ENCODE measurements around the gene DKK1. TPM values are rescaled to one million over a fixed set of nuclear protein-coding genes. Genes with fewer than 3 reads are reported as not detected.

The DKK1 gene
- total RNA-seq, 1 donor from 2014 or later = 6.8 TPM

GRCh38 chr10:52316001-52316400, 1.9 kb downstream of the DKK1 start:
- H3K4me3 Mint-ChIP-seq (ENCODE audit: unreplicated experiment) = no peak overlapping the region
- no peak overlapping the region for H3K27ac Mint-ChIP-seq (ENCODE audit: unreplicated experiment)
- peaks cover 6% of the 10 kb centered on the region for H3K27me3 Mint-ChIP-seq (ENCODE audit: unreplicated experiment)
- H3K4me1 Mint-ChIP-seq (ENCODE audit: unreplicated experiment) = peaks cover 30% of the 10 kb centered on the region
- no peaks in the 10 kb centered on the region for H3K9me3 Mint-ChIP-seq (ENCODE audit: unreplicated experiment)
- no peaks in the 10 kb centered on the region for H3K36me3 Mint-ChIP-seq (ENCODE audit: low read depth, unreplicated experiment)
- TF ChIP-seq CTCF (IDR thresholded peaks at IDR 0.05; ENCODE audit: unreplicated experiment) = no peak
- DNase-seq (ENCODE audit: low spot score) = no peak

GRCh38 chr10:52316500-52316899, 2.4 kb downstream of the DKK1 start:
- H3K27me3 Mint-ChIP-seq (ENCODE audit: unreplicated experiment) = peaks cover 6% of the 10 kb centered on the region

DNA sequence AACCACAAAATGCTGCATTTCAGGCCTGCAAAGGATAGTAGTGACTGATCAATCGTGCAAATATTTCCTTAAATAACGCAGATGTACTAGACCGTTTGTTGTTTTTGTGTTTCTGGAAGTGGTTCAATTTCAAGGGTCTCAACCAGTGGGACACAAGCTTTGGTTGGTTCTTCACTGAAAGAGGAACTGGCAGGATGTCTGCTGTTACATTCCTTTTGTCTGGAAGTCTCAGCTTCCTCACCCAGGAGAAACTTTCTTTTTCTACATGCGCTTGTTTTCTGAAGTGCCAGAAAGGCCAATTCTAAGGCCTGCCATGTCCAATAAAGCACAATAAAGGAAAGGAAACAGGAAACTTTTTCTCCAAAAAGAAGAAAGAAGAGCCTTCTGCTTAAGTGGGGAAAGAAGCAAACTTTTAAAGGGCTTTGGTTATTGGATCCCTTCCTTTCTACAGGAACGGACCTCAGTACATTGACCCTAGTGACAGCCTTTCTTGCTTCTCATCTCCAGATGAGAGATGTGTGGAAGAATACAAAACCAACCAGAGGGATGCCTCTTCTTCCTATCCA, 4.1 kb downstream of the DKK1 start:
- Mint-ChIP-seq H3K4me1 (ENCODE audit: unreplicated experiment) (peaks cover 25% of the 10 kb centered on the region), H3K27ac (ENCODE audit: unreplicated experiment) (peak overlapping the region; percentile 51), H3K27me3 (ENCODE audit: unreplicated experiment) (peaks cover 5% of the 10 kb centered on the region), H3K4me3 (ENCODE audit: unreplicated experiment) (no peak overlapping the region), H3K36me3 (ENCODE audit: low read depth, unreplicated experiment) (no peaks in the 10 kb centered on the region), H3K9me3 (ENCODE audit: unreplicated experiment) (no peaks in the 10 kb centered on the region)
- no peak for DNase-seq (ENCODE audit: low spot score)
- TF ChIP-seq CTCF (IDR thresholded peaks at IDR 0.05; ENCODE audit: unreplicated experiment) = no peak

More at GRCh38 chr10:52316500-52316899, 2.4 kb downstream of the DKK1 start:
- peaks cover 29% of the 10 kb centered on the region for H3K4me1 Mint-ChIP-seq (ENCODE audit: unreplicated experiment)
- DNase-seq (ENCODE audit: low spot score) = no peak
- H3K4me3 Mint-ChIP-seq (ENCODE audit: unreplicated experiment) = no peak overlapping the region
- no peak for TF ChIP-seq CTCF (IDR thresholded peaks at IDR 0.05; ENCODE audit: unreplicated experiment)
- no peaks in the 10 kb centered on the region for H3K9me3 Mint-ChIP-seq (ENCODE audit: unreplicated experiment)
- H3K27ac Mint-ChIP-seq (ENCODE audit: unreplicated experiment) = no peak overlapping the region
- no peaks in the 10 kb centered on the region for H3K36me3 Mint-ChIP-seq (ENCODE audit: low read depth, unreplicated experiment)

DNA sequence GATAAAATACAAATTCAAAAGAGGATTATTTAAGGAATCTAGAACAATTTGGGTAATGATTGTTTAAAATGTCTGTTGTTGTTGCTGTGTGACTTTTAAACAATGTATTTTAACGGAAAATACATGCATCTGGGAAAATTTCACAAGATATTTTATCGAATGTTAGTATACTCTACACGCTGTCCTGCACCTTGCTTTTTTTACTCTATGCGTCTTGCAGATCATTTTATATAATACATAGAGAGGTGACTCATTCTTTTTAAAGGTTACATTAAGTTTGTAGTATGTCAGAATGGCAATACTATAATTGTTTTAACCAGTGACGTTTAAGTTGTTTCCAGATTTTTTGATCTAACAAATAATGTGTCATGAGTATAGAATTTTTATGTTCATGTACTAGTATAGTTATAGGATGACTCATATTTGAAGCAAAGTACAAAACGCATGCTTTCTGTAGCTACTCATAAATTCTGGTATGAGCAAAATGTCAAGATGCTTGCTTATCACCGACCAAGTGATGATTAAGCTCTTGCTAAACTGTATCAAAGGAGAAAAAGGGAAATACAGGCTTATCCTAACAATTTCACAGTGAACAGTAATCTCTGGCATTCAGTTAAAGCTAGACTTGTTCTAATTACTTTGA, 4.9 kb downstream of the DKK1 start:
- Mint-ChIP-seq H3K9me3 (ENCODE audit: unreplicated experiment) (no peaks in the 10 kb centered on the region), H3K27me3 (ENCODE audit: unreplicated experiment) (peaks cover 2% of the 10 kb centered on the region), H3K4me3 (ENCODE audit: unreplicated experiment) (no peak overlapping the region), H3K36me3 (ENCODE audit: low read depth, unreplicated experiment) (no peaks in the 10 kb centered on the region), H3K27ac (ENCODE audit: unreplicated experiment) (no peak overlapping the region), H3K4me1 (ENCODE audit: unreplicated experiment) (peaks cover 20% of the 10 kb centered on the region)
- TF ChIP-seq CTCF (IDR thresholded peaks at IDR 0.05; ENCODE audit: unreplicated experiment) = no peak
- DNase-seq (ENCODE audit: low spot score) = no peak

DNA sequence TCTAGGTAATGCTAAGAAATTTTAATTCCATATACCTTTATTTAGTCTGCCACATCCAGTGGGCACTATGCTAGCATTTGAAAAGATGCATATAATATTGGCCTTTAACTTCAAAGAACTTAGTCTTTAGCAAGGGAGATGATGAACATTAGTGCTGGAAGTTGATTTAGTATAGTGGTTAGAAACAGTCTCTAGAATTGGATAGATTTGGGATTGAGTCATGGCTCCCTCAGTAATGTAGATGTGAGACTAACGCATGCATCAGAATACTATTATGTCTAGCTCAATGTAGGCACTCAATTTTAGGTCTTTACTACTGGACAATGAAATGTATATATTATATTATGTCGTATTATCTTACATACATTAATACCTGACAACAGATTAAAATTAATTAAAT, 5.8 kb downstream of the DKK1 start:
- DNase-seq (ENCODE audit: low spot score) = no peak
- peaks cover 14% of the 10 kb centered on the region for H3K4me1 Mint-ChIP-seq (ENCODE audit: unreplicated experiment)
- no peak overlapping the region for H3K4me3 Mint-ChIP-seq (ENCODE audit: unreplicated experiment)
- no peak overlapping the region for H3K27ac Mint-ChIP-seq (ENCODE audit: unreplicated experiment)
- TF ChIP-seq CTCF (IDR thresholded peaks at IDR 0.05; ENCODE audit: unreplicated experiment) = no peak
- H3K36me3 Mint-ChIP-seq (ENCODE audit: low read depth, unreplicated experiment) = no peaks in the 10 kb centered on the region
- H3K9me3 Mint-ChIP-seq (ENCODE audit: unreplicated experiment) = no peaks in the 10 kb centered on the region
- H3K27me3 Mint-ChIP-seq (ENCODE audit: unreplicated experiment) = peaks cover 2% of the 10 kb centered on the region

Measured in endothelial cell (in vitro differentiated cells).